NB4 (cell line): ENCODE measurements around the gene TACC2.
"Not testable (repeated sequence)": the region's sequence is repeated elsewhere in the genome, so short reads cannot be mapped to it uniquely, and the experiment has no call there.

Experiments used
- DNase-seq: peaks from one replicate; pipeline ENCODE4 v3.0.0; 2010; ENCODE audit warnings: low read depth
- H3K4me3 ChIP-seq: one replicate; pipeline ENCODE4 v1.5.1; 2011; ENCODE audit warnings: mild to moderate bottlenecking, low read depth, low read length, moderate library complexity
- MAX ChIP-seq: IDR thresholded peaks from 2 replicates; pipeline ENCODE4 v1.6.1; 2011; ENCODE audit warnings: low read depth, low read length
- MYC ChIP-seq: IDR thresholded peaks from 2 replicates; pipeline ENCODE4 v1.6.1; 2011; ENCODE audit warnings: low read depth, low read length
- POLR2A ChIP-seq: IDR thresholded peaks from 2 replicates; pipeline ENCODE4 v1.6.1; 2011; ENCODE audit warnings: mild to moderate bottlenecking; ENCODE audit not compliant: insufficient read length; ENCODE audit errors: extremely low read depth
- TF ChIP-seq, protein P1 (sequence below): IDR thresholded peaks from one replicate; pipeline ENCODE4 v1.5.1; 2012; ENCODE audit warnings: low read depth, low read length

Gene TACC2

GRCh38 chr10:122102869-122103525 lies 114.0 kb downstream of the TACC2 start:
- TF ChIP-seq MAX (no peak), POLR2A (no peak), MYC (no peak)
- TF ChIP-seq, protein P1, sequence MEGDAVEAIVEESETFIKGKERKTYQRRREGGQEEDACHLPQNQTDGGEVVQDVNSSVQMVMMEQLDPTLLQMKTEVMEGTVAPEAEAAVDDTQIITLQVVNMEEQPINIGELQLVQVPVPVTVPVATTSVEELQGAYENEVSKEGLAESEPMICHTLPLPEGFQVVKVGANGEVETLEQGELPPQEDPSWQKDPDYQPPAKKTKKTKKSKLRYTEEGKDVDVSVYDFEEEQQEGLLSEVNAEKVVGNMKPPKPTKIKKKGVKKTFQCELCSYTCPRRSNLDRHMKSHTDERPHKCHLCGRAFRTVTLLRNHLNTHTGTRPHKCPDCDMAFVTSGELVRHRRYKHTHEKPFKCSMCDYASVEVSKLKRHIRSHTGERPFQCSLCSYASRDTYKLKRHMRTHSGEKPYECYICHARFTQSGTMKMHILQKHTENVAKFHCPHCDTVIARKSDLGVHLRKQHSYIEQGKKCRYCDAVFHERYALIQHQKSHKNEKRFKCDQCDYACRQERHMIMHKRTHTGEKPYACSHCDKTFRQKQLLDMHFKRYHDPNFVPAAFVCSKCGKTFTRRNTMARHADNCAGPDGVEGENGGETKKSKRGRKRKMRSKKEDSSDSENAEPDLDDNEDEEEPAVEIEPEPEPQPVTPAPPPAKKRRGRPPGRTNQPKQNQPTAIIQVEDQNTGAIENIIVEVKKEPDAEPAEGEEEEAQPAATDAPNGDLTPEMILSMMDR: no peak
- H3K4me3 ChIP-seq: no peak overlapping the region
- DNase-seq: no peak

GRCh38 chr10:122103592-122103991 lies 114.6 kb downstream of the TACC2 start:
- TF ChIP-seq, protein P1: no peak
- TF ChIP-seq MAX (no peak), POLR2A (no peak)
- H3K4me3 ChIP-seq: no peak overlapping the region
- DNase-seq: no peak

GRCh38 chr10:122108786-122109185 lies 119.8 kb downstream of the TACC2 start:
- not testable (repeated sequence) for DNase-seq, H3K4me3 ChIP-seq

GRCh38 chr10:122112021-122112616 lies 123.2 kb downstream of the TACC2 start:
- peak overlapping the region; percentile 38 for H3K4me3 ChIP-seq
- TF ChIP-seq, protein P1: no peak
- no peak for TF ChIP-seq POLR2A
- TF ChIP-seq MAX: no peak
- TF ChIP-seq MYC: no peak
- peak; percentile 50 for DNase-seq

- no peak for TF ChIP-seq POLR2A
- TF ChIP-seq MAX: no peak
- TF ChIP-seq, protein P1: no peak
- TF ChIP-seq MYC: no peak
- peak; percentile 62 for DNase-seq
- peak overlapping the region; percentile 38 for H3K4me3 ChIP-seq
These were observed 123.7 kb downstream of the TACC2 start for GRCh38 chr10:122112625-122113160.

GRCh38 chr10:122113161-122113944 lies 124.4 kb downstream of the TACC2 start:
- H3K4me3 ChIP-seq: peak overlapping the region; percentile 40
- DNase-seq: peak; percentile 62
- TF ChIP-seq POLR2A (no peak), MAX (no peak), MYC (no peak)
- TF ChIP-seq, protein P1: peak; percentile 27
